ENCODE data around the gene KIAA1614. TPM values are rescaled to one million over a fixed set of nuclear protein-coding genes. Genes with fewer than 3 reads are reported as not detected.

KIAA1614 gene
- total RNA-seq, 1 experiment from 2014 or later, result 0.15 TPM

GRCh38 chr1:180939711-180940103 is 27.0 kb downstream of the KIAA1614 start:
- intact Hi-C loops (cut with micrococcal nuclease; ENCODE audit: unreplicated experiment), result no loop called here
- no peak overlapping the region for H2AFZ ChIP-seq
- H3K79me2 ChIP-seq (ENCODE audit: low read depth), result no peaks in the 10 kb centered on the region
- POLR2A ChIA-PET (ENCODE audit: unreplicated experiment), result interaction anchor here (0.7 kb wide), 1 partner anchor 9 kb away, joined by 4 read pairs; no protein-coding TSS in a partner anchor
- DNase-seq, result no peak
- no peak overlapping the region for H3K27ac ChIP-seq
- H3K36me3 ChIP-seq (ENCODE audit: low read depth), result no peaks in the 10 kb centered on the region
- H3K4me1 ChIP-seq (replicated peaks; ENCODE audit: insufficient read depth), result no peaks in the 10 kb centered on the region
- no peaks in the 10 kb centered on the region for H3K9me2 ChIP-seq (ENCODE audit: insufficient read depth)
- no peak for TF ChIP-seq CTCF (conservative IDR thresholded peaks at IDR 0.05)
- TF ChIP-seq EZH2 (IDR thresholded peaks at IDR 0.05; ENCODE audit: low read depth), result no peak
- H3F3A ChIP-seq (ENCODE audit: insufficient read depth, low read depth), result no peaks in the 10 kb centered on the region
- CTCF ChIA-PET, result no interaction called here
- no peaks in the 10 kb centered on the region for H3K27me3 ChIP-seq (ENCODE audit: insufficient read depth, low read depth)
- H3K4me2 ChIP-seq, result no peak overlapping the region
- no TSS peak for BruUV-seq (replicated peaks)
- no peak overlapping the region for H3K4me3 ChIP-seq
- H4K20me1 ChIP-seq (ENCODE audit: insufficient read depth), result no peaks in the 10 kb centered on the region
- H3K9me3 ChIP-seq (ENCODE audit: insufficient read depth, low read depth), result no peaks in the 10 kb centered on the region

GRCh38 chr1:180940445-180940844 is 27.7 kb downstream of the KIAA1614 start:
- Histone ChIP-seq H3K9me3 (ENCODE audit: insufficient read depth, low read depth) (no peaks in the 10 kb centered on the region), H4K20me1 (ENCODE audit: insufficient read depth) (no peaks in the 10 kb centered on the region), H3K9me2 (ENCODE audit: insufficient read depth) (no peaks in the 10 kb centered on the region), H3K4me2 (no peak overlapping the region), H3F3A (ENCODE audit: insufficient read depth, low read depth) (no peaks in the 10 kb centered on the region), H3K79me2 (ENCODE audit: low read depth) (no peaks in the 10 kb centered on the region), H3K27me3 (ENCODE audit: insufficient read depth, low read depth) (no peaks in the 10 kb centered on the region), H3K4me1 (replicated peaks; ENCODE audit: insufficient read depth) (no peaks in the 10 kb centered on the region), H2AFZ (no peak overlapping the region), H3K4me3 (no peak overlapping the region), H3K36me3 (ENCODE audit: low read depth) (no peaks in the 10 kb centered on the region), H3K27ac (no peak overlapping the region)
- no peak for DNase-seq
- CTCF ChIA-PET, result no interaction called here
- TF ChIP-seq EZH2 (IDR thresholded peaks at IDR 0.05; ENCODE audit: low read depth) (no peak), CTCF (conservative IDR thresholded peaks at IDR 0.05) (no peak)
- intact Hi-C loops (cut with micrococcal nuclease; ENCODE audit: unreplicated experiment), result no loop called here
- no TSS peak for BruUV-seq (replicated peaks)
- POLR2A ChIA-PET (ENCODE audit: unreplicated experiment), result no interaction called here

- CTCF ChIA-PET, result interaction anchor here (0.6 kb wide), 1 partner anchor 22 kb away, joined by 6 read pairs; no protein-coding TSS in a partner anchor
- no peak for TF ChIP-seq EZH2 (IDR thresholded peaks at IDR 0.05; ENCODE audit: low read depth)
- TF ChIP-seq CTCF (conservative IDR thresholded peaks at IDR 0.05), result no peak
- POLR2A ChIA-PET (ENCODE audit: unreplicated experiment), result interaction anchor here (0.6 kb wide), 1 partner anchor 203 kb away, joined by 6 read pairs; no protein-coding TSS in a partner anchor
Observed at GRCh38 chr1:180941518-180942275, 29.0 kb downstream of the KIAA1614 start.

More at GRCh38 chr1:180941518-180942275, 29.0 kb downstream of the KIAA1614 start:
- H2AFZ ChIP-seq, result no peak overlapping the region
- no peak overlapping the region for H3K27ac ChIP-seq
- no peaks in the 10 kb centered on the region for H4K20me1 ChIP-seq (ENCODE audit: insufficient read depth)
- no peaks in the 10 kb centered on the region for H3K36me3 ChIP-seq (ENCODE audit: low read depth)
- H3F3A ChIP-seq (ENCODE audit: insufficient read depth, low read depth), result no peaks in the 10 kb centered on the region
- no peaks in the 10 kb centered on the region for H3K27me3 ChIP-seq (ENCODE audit: insufficient read depth, low read depth)
- no peaks in the 10 kb centered on the region for H3K4me1 ChIP-seq (replicated peaks; ENCODE audit: insufficient read depth)
- H3K4me3 ChIP-seq, result no peak overlapping the region
- no peak overlapping the region for H3K4me2 ChIP-seq
- no peaks in the 10 kb centered on the region for H3K9me2 ChIP-seq (ENCODE audit: insufficient read depth)
- no peaks in the 10 kb centered on the region for H3K79me2 ChIP-seq (ENCODE audit: low read depth)
- BruUV-seq (replicated peaks), result no TSS peak
- H3K9me3 ChIP-seq (ENCODE audit: insufficient read depth, low read depth), result no peaks in the 10 kb centered on the region
- DNase-seq, result no peak
- intact Hi-C loops (cut with micrococcal nuclease; ENCODE audit: unreplicated experiment), result no loop called here

All from PC-9 (cell line).